Activated naive CD8-positive, alpha-beta T cell (primary cell): ENCODE results near the gene PTPRG.

Experiments used
- H3K27ac Mint-ChIP-seq: one replicate; pipeline ENCODE4 v1.8.0; 2021; ENCODE audit warnings: mixed read lengths
- H3K27me3 Mint-ChIP-seq: one replicate; pipeline ENCODE4 v1.8.0; 2021; ENCODE audit warnings: mixed read lengths
- H3K36me3 Mint-ChIP-seq: one replicate; pipeline ENCODE4 v1.8.0; 2021; ENCODE audit warnings: mixed read lengths
- H3K4me1 Mint-ChIP-seq: one replicate; pipeline ENCODE4 v1.8.0; 2021; ENCODE audit warnings: low read depth, mixed read lengths
- H3K4me3 Mint-ChIP-seq: one replicate; pipeline ENCODE4 v1.8.0; 2021; ENCODE audit warnings: mild to moderate bottlenecking, mixed read lengths
- H3K9me3 Mint-ChIP-seq: one replicate; pipeline ENCODE4 v1.8.0; 2021; ENCODE audit warnings: low read depth, mixed read lengths

PTPRG gene

DNA sequence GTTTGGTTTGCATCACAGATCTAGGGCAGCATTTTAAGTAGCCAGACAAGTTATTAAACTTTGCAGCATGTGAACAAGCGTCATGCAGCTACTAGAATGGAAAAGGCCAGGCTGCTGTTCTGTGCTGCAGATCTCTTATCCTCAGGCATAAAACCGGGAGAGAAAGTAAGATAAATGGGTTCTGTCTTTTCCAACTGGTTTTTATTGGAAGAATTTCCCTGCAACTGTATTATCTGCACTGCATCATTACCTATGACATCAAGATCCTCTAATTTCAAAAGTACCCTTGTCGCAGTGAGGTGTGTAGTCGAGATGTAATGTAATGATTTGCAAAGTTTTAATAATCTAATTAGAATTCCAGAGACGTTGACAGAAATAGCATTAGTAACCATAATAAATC lies 571.6 kb downstream of the PTPRG start:
- peaks cover 6% of the 10 kb centered on the region for H3K27me3 Mint-ChIP-seq
- no peaks in the 10 kb centered on the region for H3K4me1 Mint-ChIP-seq
- no peaks in the 10 kb centered on the region for H3K36me3 Mint-ChIP-seq
- no peak overlapping the region for H3K4me3 Mint-ChIP-seq
- H3K27ac Mint-ChIP-seq: no peak overlapping the region
- H3K9me3 Mint-ChIP-seq: no peaks in the 10 kb centered on the region

GRCh38 chr3:62134061-62134496 lies 572.7 kb downstream of the PTPRG start:
- Mint-ChIP-seq H3K27ac (no peak overlapping the region), H3K4me1 (no peaks in the 10 kb centered on the region), H3K9me3 (no peaks in the 10 kb centered on the region), H3K36me3 (no peaks in the 10 kb centered on the region), H3K4me3 (no peak overlapping the region), H3K27me3 (peaks cover 6% of the 10 kb centered on the region)

DNA sequence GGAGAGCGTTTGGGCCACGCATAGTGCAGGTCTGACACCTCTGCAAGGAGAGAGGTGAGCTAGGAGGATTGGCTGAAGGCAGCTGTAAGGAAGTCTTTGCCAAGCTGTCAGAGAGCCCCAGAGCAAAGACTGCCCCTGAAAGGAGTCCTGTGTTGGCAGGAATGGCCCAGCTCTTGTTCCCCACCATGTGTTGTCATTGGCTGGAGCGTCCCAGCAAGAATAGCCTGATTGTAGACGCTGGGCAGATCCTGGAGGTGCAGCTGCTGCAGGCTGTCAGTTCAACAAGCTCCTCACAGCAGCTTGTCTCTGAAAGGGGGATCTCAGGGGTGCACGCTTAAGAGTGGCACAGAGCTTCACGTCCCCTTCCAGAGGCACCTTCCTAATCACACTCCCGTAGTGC lies 574.4 kb downstream of the PTPRG start:
- no peaks in the 10 kb centered on the region for H3K36me3 Mint-ChIP-seq
- H3K4me1 Mint-ChIP-seq: no peaks in the 10 kb centered on the region
- H3K27me3 Mint-ChIP-seq: peaks cover 6% of the 10 kb centered on the region
- H3K27ac Mint-ChIP-seq: no peak overlapping the region
- no peak overlapping the region for H3K4me3 Mint-ChIP-seq
- H3K9me3 Mint-ChIP-seq: no peaks in the 10 kb centered on the region

DNA sequence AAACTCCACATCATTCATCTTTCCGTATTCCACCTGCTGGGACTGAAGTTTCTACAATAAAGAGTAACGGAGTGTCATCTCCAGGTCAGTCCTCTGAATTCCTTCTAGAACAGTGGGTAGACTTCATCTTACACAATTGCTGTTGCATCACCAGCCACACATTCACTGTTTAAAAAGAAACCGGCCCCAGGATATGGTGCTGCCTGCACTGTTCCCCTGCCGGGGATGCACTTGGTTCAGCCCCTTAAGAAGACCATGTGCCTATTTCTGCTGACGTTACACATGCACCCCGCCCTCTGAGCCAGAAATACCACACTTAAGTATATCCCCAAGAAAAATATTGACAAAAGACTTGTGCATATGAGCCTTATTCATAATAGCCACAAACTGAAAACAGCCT lies 578.6 kb downstream of the PTPRG start:
- no peaks in the 10 kb centered on the region for H3K36me3 Mint-ChIP-seq
- H3K27me3 Mint-ChIP-seq: no peaks in the 10 kb centered on the region
- H3K4me3 Mint-ChIP-seq: no peak overlapping the region
- no peak overlapping the region for H3K27ac Mint-ChIP-seq
- no peaks in the 10 kb centered on the region for H3K9me3 Mint-ChIP-seq
- no peaks in the 10 kb centered on the region for H3K4me1 Mint-ChIP-seq

DNA sequence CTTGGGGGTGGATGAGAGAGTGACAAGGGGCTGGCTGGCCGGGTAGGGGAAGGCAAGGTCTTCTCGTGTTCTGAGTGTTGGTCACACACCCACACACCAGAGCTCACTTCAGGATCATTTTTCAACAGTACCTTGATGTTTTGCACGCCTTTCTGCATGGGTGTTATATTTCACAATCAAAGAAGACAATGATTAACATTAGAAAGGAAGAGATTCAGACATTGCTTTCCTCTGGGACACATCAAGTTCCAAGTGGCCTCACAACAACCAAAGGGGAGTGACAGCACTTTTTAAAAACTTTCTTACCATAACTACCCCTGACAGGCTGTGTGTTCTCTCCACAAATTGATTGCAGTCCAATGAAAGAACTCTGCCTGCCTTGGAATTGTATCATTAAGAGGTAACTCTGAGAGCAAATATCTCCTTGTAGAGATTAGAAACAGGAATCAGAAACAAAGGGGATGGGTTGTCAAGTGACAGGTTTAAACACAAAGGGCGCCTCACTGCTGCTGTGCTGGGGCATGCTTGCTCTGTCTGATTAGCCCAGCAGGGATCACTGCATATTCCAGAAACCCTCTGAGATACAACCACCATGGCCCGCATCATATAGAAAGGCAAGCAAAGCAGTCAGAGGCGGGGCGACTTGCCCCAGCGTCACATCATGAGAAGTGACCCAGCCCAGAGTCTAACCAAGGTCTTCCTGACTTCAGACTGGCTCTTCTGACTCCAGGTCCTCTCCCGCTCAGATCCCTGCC lies 581.1 kb downstream of the PTPRG start:
- no peaks in the 10 kb centered on the region for H3K9me3 Mint-ChIP-seq
- H3K36me3 Mint-ChIP-seq: no peaks in the 10 kb centered on the region
- no peaks in the 10 kb centered on the region for H3K27me3 Mint-ChIP-seq
- no peak overlapping the region for H3K27ac Mint-ChIP-seq
- H3K4me3 Mint-ChIP-seq: no peak overlapping the region
- H3K4me1 Mint-ChIP-seq: no peaks in the 10 kb centered on the region

GRCh38 chr3:62143843-62144450 lies 582.6 kb downstream of the PTPRG start:
- no peak overlapping the region for H3K27ac Mint-ChIP-seq
- H3K27me3 Mint-ChIP-seq: peaks cover 2% of the 10 kb centered on the region
- no peaks in the 10 kb centered on the region for H3K4me1 Mint-ChIP-seq
- H3K9me3 Mint-ChIP-seq: no peaks in the 10 kb centered on the region
- H3K4me3 Mint-ChIP-seq: no peak overlapping the region
- H3K36me3 Mint-ChIP-seq: no peaks in the 10 kb centered on the region

DNA sequence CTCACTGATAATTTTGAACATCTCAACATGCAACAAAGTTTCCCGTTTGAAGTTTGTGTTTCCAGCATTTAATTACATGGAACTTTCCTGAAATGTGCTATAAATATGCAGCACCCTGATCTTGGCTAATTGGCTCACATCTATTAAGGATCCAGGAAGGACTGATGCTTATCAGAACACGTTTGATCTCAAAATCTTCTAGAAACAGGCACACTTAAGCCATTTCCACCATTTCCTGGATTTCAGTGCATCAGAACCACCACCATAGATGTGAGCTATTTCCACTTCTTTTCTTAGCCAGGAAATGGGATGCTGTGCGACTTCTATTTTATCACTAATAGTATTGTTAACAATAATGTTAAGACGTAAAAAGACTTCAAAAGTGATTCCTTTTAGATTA lies 583.1 kb downstream of the PTPRG start:
- no peak overlapping the region for H3K4me3 Mint-ChIP-seq
- no peaks in the 10 kb centered on the region for H3K36me3 Mint-ChIP-seq
- no peak overlapping the region for H3K27ac Mint-ChIP-seq
- H3K9me3 Mint-ChIP-seq: no peaks in the 10 kb centered on the region
- H3K27me3 Mint-ChIP-seq: peaks cover 2% of the 10 kb centered on the region
- H3K4me1 Mint-ChIP-seq: no peaks in the 10 kb centered on the region

- Mint-ChIP-seq H3K36me3 (no peaks in the 10 kb centered on the region), H3K27me3 (peaks cover 2% of the 10 kb centered on the region), H3K4me3 (no peak overlapping the region), H3K4me1 (no peaks in the 10 kb centered on the region), H3K27ac (no peak overlapping the region), H3K9me3 (no peaks in the 10 kb centered on the region)
Measured at GRCh38 chr3:62145086-62145757, 583.9 kb downstream of the PTPRG start.

DNA sequence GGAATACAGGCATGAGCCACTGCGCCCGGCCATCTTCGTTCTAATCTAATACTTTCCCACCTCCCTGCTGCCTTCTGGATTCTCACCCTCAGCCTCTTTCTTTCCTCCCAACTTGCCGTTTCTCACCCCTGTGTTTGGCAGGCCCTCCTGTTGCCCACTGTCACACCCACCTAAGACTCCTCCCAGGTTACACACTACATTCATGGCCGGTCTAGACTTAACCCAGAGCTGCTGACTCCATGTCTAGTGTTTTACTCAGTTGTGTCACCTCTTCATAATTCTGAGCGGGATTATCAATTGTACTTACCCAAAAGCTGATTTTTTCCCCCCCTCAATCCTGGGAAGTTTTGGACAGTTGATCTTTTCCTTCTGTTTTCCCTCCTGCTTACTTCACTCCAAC lies 588.2 kb downstream of the PTPRG start:
- Mint-ChIP-seq H3K4me1 (no peaks in the 10 kb centered on the region), H3K27me3 (peaks cover 2% of the 10 kb centered on the region), H3K9me3 (no peaks in the 10 kb centered on the region), H3K27ac (no peak overlapping the region), H3K36me3 (no peaks in the 10 kb centered on the region), H3K4me3 (no peak overlapping the region)

- Mint-ChIP-seq H3K27me3 (peaks cover 2% of the 10 kb centered on the region), H3K4me3 (no peak overlapping the region), H3K9me3 (no peaks in the 10 kb centered on the region), H3K36me3 (no peaks in the 10 kb centered on the region), H3K27ac (no peak overlapping the region), H3K4me1 (no peaks in the 10 kb centered on the region)
Measured at GRCh38 chr3:62149962-62150361, 588.6 kb downstream of the PTPRG start.

GRCh38 chr3:62151591-62151990 lies 590.2 kb downstream of the PTPRG start:
- Mint-ChIP-seq H3K9me3 (no peaks in the 10 kb centered on the region), H3K4me3 (no peak overlapping the region), H3K4me1 (no peaks in the 10 kb centered on the region), H3K27me3 (peaks cover 2% of the 10 kb centered on the region), H3K36me3 (no peaks in the 10 kb centered on the region), H3K27ac (no peak overlapping the region)

DNA sequence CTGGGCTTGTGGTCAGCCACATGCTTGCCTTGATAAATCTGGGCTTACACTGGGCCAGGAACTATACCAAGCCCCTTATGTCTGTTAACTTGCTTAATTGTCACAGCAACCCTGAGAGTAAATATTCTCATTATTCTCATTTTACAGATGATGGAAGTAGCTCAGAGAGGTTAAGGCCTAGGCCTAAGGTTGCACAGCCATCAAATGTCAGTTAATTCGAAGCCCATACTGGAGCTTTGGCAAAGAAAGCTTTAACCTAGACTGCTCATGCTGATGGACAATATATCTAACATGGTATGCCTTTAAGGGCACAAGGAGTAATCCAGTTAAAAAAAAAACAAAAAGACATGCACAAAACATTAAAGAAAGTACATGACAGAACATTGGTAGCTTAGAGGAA lies 591.9 kb downstream of the PTPRG start:
- Mint-ChIP-seq H3K4me1 (no peaks in the 10 kb centered on the region), H3K36me3 (no peaks in the 10 kb centered on the region), H3K27me3 (no peaks in the 10 kb centered on the region), H3K9me3 (no peaks in the 10 kb centered on the region), H3K4me3 (no peak overlapping the region), H3K27ac (no peak overlapping the region)

- H3K27ac Mint-ChIP-seq: no peak overlapping the region
- no peak overlapping the region for H3K4me3 Mint-ChIP-seq
- no peaks in the 10 kb centered on the region for H3K36me3 Mint-ChIP-seq
- H3K4me1 Mint-ChIP-seq: no peaks in the 10 kb centered on the region
- H3K27me3 Mint-ChIP-seq: no peaks in the 10 kb centered on the region
- no peaks in the 10 kb centered on the region for H3K9me3 Mint-ChIP-seq
Measured at GRCh38 chr3:62154457-62155148, 593.2 kb downstream of the PTPRG start.

- Mint-ChIP-seq H3K9me3 (no peaks in the 10 kb centered on the region), H3K27ac (no peak overlapping the region), H3K4me1 (no peaks in the 10 kb centered on the region), H3K27me3 (no peaks in the 10 kb centered on the region), H3K4me3 (no peak overlapping the region), H3K36me3 (no peaks in the 10 kb centered on the region)
Measured at GRCh38 chr3:62159056-62159708, 597.8 kb downstream of the PTPRG start.

DNA sequence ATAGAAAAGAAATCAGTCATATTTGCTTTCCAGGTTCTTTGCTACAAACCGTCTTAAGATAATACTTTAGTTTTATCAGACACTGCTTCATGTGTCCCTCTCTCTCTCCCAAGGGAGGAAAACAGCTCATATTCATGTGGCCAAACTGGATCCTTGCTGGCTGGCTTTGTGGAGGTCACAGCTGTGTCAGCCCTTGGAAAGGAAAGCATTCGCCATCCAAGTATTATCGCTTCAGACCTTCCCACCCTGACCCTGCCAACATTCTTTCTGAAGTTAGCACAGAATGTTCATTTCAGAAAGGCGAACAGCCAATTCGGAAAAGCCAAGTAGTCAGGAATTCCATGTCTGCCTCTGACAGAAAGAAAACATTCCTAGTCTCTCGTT lies 598.3 kb downstream of the PTPRG start:
- no peak overlapping the region for H3K4me3 Mint-ChIP-seq
- H3K36me3 Mint-ChIP-seq: no peaks in the 10 kb centered on the region
- H3K27me3 Mint-ChIP-seq: no peaks in the 10 kb centered on the region
- H3K4me1 Mint-ChIP-seq: no peaks in the 10 kb centered on the region
- H3K9me3 Mint-ChIP-seq: no peaks in the 10 kb centered on the region
- H3K27ac Mint-ChIP-seq: no peak overlapping the region
